Measurements from ENCODE around the gene GATA1. TPM values are rescaled to one million over a fixed set of nuclear protein-coding genes. Genes with fewer than 3 reads are reported as not detected.
A peak's percentile ranks its signal among the peaks of the same experiment; 100 is the strongest.

Gene GATA1
- not detected for total RNA-seq

GRCh38 chrX:48786341-48786800, at the start of gene GATA1:
GATA1 (plus strand) TSS chrX:48786590; CDS start chrX:48791110, 4,520 bp downstream.
- DNase-seq (no peak), ATAC-seq (no peak)
- Mint-ChIP-seq H3K4me3 (no peak within 1 kb of the TSS), H3K27ac (no peak within 1 kb of the TSS), H3K9me3 (no peaks in the 10 kb centered on the region), H3K27me3 (no peaks in the 10 kb centered on the region), H3K36me3 (ENCODE audit: low read depth) (no peaks in the 10 kb centered on the region), H3K4me1 (ENCODE audit: low read depth) (peaks cover 11% of the 10 kb centered on the region)
- TF ChIP-seq CTCF (IDR thresholded peaks at IDR 0.05): no peak
- CTCF ChIA-PET: no interaction called here
- intact Hi-C loops (cut with micrococcal nuclease): no loop called here
- POLR2A ChIA-PET: no interaction called here

GRCh38 chrX:48736878-48737212, 49.5 kb upstream of the GATA1 start:
- DNase-seq (no peak), ATAC-seq (no peak)
- TF ChIP-seq CTCF (IDR thresholded peaks at IDR 0.05): no peak
- H3K9me3 Mint-ChIP-seq: no peaks in the 10 kb centered on the region
- ChIA-PET CTCF (no interaction called here), POLR2A (interaction anchor here (1.0 to 2.9 kb wide), 7 partner anchors 8 to 175 kb away, joined by 3 to 15 read pairs (median 3); partner anchors contain the start of genes SLC35A2 and SUV39H1)
- peak overlapping the region; percentile 95 for H3K4me3 Mint-ChIP-seq
- H3K27me3 Mint-ChIP-seq: no peaks in the 10 kb centered on the region
- H3K4me1 Mint-ChIP-seq (ENCODE audit: low read depth): peaks cover 14% of the 10 kb centered on the region
- H3K36me3 Mint-ChIP-seq (ENCODE audit: low read depth): peaks cover 2% of the 10 kb centered on the region
- intact Hi-C loops (cut with micrococcal nuclease): loop anchor here (5.0 kb wide), 1 partner anchor 55 kb away; the partner anchor contains the start of gene WAS
- peak overlapping the region; percentile 97 for H3K27ac Mint-ChIP-seq

GRCh38 chrX:48737213-48737938, 49.0 kb upstream of the GATA1 start:
- intact Hi-C loops (cut with micrococcal nuclease): loop anchor here (5.0 kb wide), 1 partner anchor 55 kb away; the partner anchor contains the start of gene WAS
- POLR2A ChIA-PET: interaction anchor here (1.0 to 2.9 kb wide), 7 partner anchors 9 to 174 kb away, joined by 3 to 15 read pairs (median 3); partner anchors contain the start of genes SLC35A2 and SUV39H1
- CTCF ChIA-PET: no interaction called here
- Mint-ChIP-seq H3K27ac (peak overlapping the region; percentile 96), H3K36me3 (ENCODE audit: low read depth) (peaks cover 2% of the 10 kb centered on the region), H3K4me3 (peak overlapping the region; percentile 95), H3K9me3 (no peaks in the 10 kb centered on the region), H3K27me3 (no peaks in the 10 kb centered on the region), H3K4me1 (ENCODE audit: low read depth) (peaks cover 14% of the 10 kb centered on the region)
- no peak for TF ChIP-seq CTCF (IDR thresholded peaks at IDR 0.05)
- ATAC-seq (peak; percentile 97), DNase-seq (peak; percentile 92)

- intact Hi-C loops (cut with micrococcal nuclease): loop anchor here (5.0 kb wide), 1 partner anchor 56 kb away; the partner anchor contains the start of gene WAS
- POLR2A ChIA-PET: interaction anchor here (1.0 to 2.9 kb wide), 6 partner anchors 9 to 174 kb away, joined by 3 to 15 read pairs (median 5); partner anchors contain the start of genes SLC35A2 and SUV39H1
- Mint-ChIP-seq H3K36me3 (ENCODE audit: low read depth) (peaks cover 2% of the 10 kb centered on the region), H3K4me1 (ENCODE audit: low read depth) (peaks cover 14% of the 10 kb centered on the region), H3K27ac (peak overlapping the region; percentile 96), H3K4me3 (peak overlapping the region; percentile 95), H3K9me3 (no peaks in the 10 kb centered on the region), H3K27me3 (no peaks in the 10 kb centered on the region)
- DNase-seq (no peak), ATAC-seq (no peak)
- CTCF ChIA-PET: no interaction called here
- TF ChIP-seq CTCF (IDR thresholded peaks at IDR 0.05): no peak
Measured at GRCh38 chrX:48737940-48738339, 48.5 kb upstream of the GATA1 start.

GRCh38 chrX:48741834-48742233, 44.6 kb upstream of the GATA1 start:
- Mint-ChIP-seq H3K27ac (no peak overlapping the region), H3K4me3 (no peak overlapping the region), H3K9me3 (no peaks in the 10 kb centered on the region), H3K27me3 (no peaks in the 10 kb centered on the region), H3K4me1 (ENCODE audit: low read depth) (peaks cover 8% of the 10 kb centered on the region), H3K36me3 (ENCODE audit: low read depth) (peaks cover 2% of the 10 kb centered on the region)
- intact Hi-C loops (cut with micrococcal nuclease): no loop called here
- TF ChIP-seq CTCF (IDR thresholded peaks at IDR 0.05): no peak
- CTCF ChIA-PET: no interaction called here
- ATAC-seq: no peak
- no peak for DNase-seq
- POLR2A ChIA-PET: no interaction called here

All from activated CD8-positive, alpha-beta T cell treated with anti-CD3 and anti-CD28 coated beads for 36 hours (primary cell).